Neural cell (in vitro differentiated cells): ENCODE measurements around the gene MCM9.

Experiments
- CTCF ChIP-seq: fragments of 450-650 bp; IDR thresholded peaks from 2 replicates; pipeline ENCODE4 v1.5.1; 2014; ENCODE audit warnings: antibody characterized with exemption, mild to moderate bottlenecking, moderate library complexity; ENCODE audit not compliant: poor library complexity, severe bottlenecking
- MXI1 ChIP-seq: fragments of 450-650 bp; conservative IDR thresholded peaks from 2 replicates; pipeline ENCODE4 v1.6.1; 2014; ENCODE audit warnings: antibody characterized with exemption, mild to moderate bottlenecking; ENCODE audit not compliant: poor library complexity, severe bottlenecking
- POLR2AphosphoS5 ChIP-seq: IDR thresholded peaks from 2 replicates; pipeline ENCODE4 v1.6.1; 2012
- RAD21 ChIP-seq: fragments of 450-650 bp; conservative IDR thresholded peaks from 2 replicates; pipeline ENCODE4 v1.6.1; 2014; ENCODE audit warnings: antibody characterized with exemption, mild to moderate bottlenecking, moderate library complexity
- REST ChIP-seq: IDR thresholded peaks from 2 replicates; pipeline ENCODE4 v1.6.1; 2012; ENCODE audit warnings: borderline replicate concordance
- SMC3 ChIP-seq: fragments of 450-650 bp; conservative IDR thresholded peaks from 2 replicates; pipeline ENCODE4 v1.6.1; 2014; ENCODE audit warnings: antibody characterized with exemption, mild to moderate bottlenecking, moderate library complexity; ENCODE audit not compliant: poor library complexity
- TAF1 ChIP-seq: IDR thresholded peaks from 2 replicates; pipeline ENCODE4 v1.6.1; 2012; ENCODE audit warnings: low read depth

DNA sequence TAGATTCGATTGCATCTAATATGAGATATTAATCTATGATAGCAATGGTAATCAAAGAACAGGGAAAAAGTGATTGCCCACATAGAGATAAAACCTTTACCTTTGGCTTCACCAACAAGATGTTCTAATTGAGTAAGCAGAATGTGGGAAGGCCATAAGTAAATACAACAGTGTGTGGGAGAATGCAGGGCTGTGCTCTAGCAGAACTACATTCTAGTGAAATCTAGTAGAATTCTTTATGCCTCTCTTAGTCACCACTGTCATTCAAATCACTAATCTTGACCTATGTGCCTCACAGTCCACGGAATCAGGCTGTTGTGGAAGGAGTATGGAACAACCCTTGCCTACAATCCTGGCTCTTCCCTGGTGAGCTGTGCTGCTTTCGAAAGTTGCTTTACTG, 30.4 kb upstream of the MCM9 start:
- TF ChIP-seq CTCF (no peak), RAD21 (no peak), SMC3 (no peak), TAF1 (no peak), REST (no peak), POLR2AphosphoS5 (no peak), MXI1 (no peak)
